CD4-positive, CD25-positive, alpha-beta regulatory T cell (primary cell): ENCODE data around the gene TEX22. TPM values are rescaled to one million over a fixed set of nuclear protein-coding genes. Genes with fewer than 3 reads are reported as not detected.

Experiments
- ATAC-seq, 2 donors: fragments of 150-1000 bp; cut with Tn5 transposase; one replicate each; pipeline ENCODE4 v1.10.0; 2021; ENCODE audit warnings: low read depth in 2 of 2, moderate number of reproducible peaks in 2 of 2, moderate library complexity in 1 of 2
- DNase-seq, 3 donors: peaks; one replicate each; pipeline versions ENCODE4 v3.0.0 to v3.0.0-alpha.2; 2012 to 2022; ENCODE audit warnings: mixed read lengths in 1 of 3
- H3K27ac ChIP-seq: one replicate; pipeline ENCODE4 v1.7.0; 2013; ENCODE audit warnings: mild to moderate bottlenecking, low read length; ENCODE audit not compliant: insufficient read depth, poor library complexity, severe bottlenecking
- H3K27me3 ChIP-seq: one replicate; pipeline ENCODE4 v1.7.0; 2013; ENCODE audit warnings: low read length; ENCODE audit not compliant: control insufficient read depth, insufficient read depth
- H3K36me3 ChIP-seq: one replicate; pipeline ENCODE4 v1.7.0; 2013; ENCODE audit warnings: mild to moderate bottlenecking, low read length, moderate library complexity; ENCODE audit not compliant: control insufficient read depth, insufficient read depth
- H3K4me1 ChIP-seq: 2 replicates; pipeline ENCODE4 v1.7.0; 2013; ENCODE audit warnings: mild to moderate bottlenecking, low read length; ENCODE audit not compliant: insufficient read depth, control insufficient read depth, poor library complexity, severe bottlenecking
- H3K4me3 ChIP-seq: one replicate; pipeline ENCODE4 v1.7.0; 2013; ENCODE audit warnings: low read depth, mild to moderate bottlenecking, low read length, moderate library complexity
- H3K9me3 ChIP-seq, 2 experiments: 1 replicate in 1 of 2; 2 replicates in 1 of 2; pipeline ENCODE4 v1.7.0; 2013; ENCODE audit warnings: low read length in 2 of 2, mild to moderate bottlenecking in 1 of 2, moderate library complexity in 1 of 2; ENCODE audit not compliant: control insufficient read depth in 2 of 2
- H3K27ac Mint-ChIP-seq, 3 donors: one replicate each; pipeline ENCODE4 v1.8.0; 2020 to 2022; ENCODE audit warnings: mild to moderate bottlenecking in 3 of 3, mixed read lengths in 3 of 3, moderate library complexity in 2 of 3
- H3K27me3 Mint-ChIP-seq: one replicate; pipeline ENCODE4 v1.8.0; 2022; ENCODE audit warnings: mild to moderate bottlenecking, mixed read lengths
- H3K36me3 Mint-ChIP-seq: one replicate; pipeline ENCODE4 v1.8.0; 2020; ENCODE audit warnings: mixed read lengths
- H3K4me1 Mint-ChIP-seq, 4 donors: one replicate each; pipeline ENCODE4 v1.8.0; 2020 to 2022; ENCODE audit warnings: mixed read lengths in 4 of 4, mild to moderate bottlenecking in 1 of 4
- H3K4me3 Mint-ChIP-seq, 4 donors: one replicate each; pipeline ENCODE4 v1.8.0; 2020 to 2022; ENCODE audit warnings: mild to moderate bottlenecking in 4 of 4, mixed read lengths in 4 of 4, moderate library complexity in 3 of 4
- H3K9me3 Mint-ChIP-seq, 7 donors: one replicate each; pipeline ENCODE4 v1.8.0; 2020 to 2022; ENCODE audit warnings: mixed read lengths in 7 of 7, mild to moderate bottlenecking in 3 of 7, moderate library complexity in 2 of 7
- polyA plus RNA-seq, 4 donors: library from polyadenylated mRNA; unstranded; fragments of 300-500 nt; fragmentation: Illumina TruSeq; gene quantifications; one replicate each; pipeline ENCODE4 v1.2.3, GENCODE V29; 2021
- total RNA-seq: library from RNA; stranded (reverse); gene quantifications from one replicate; pipeline ENCODE4 v1.2.3, GENCODE V29; 2022

TEX22 gene
- total and polyA plus RNA-seq, 5 donors from 2014 or later = 0.11 to 3.1 (median 0.25) TPM

GRCh38 chr14:105425823-105426247 lies 27.5 kb downstream of the TEX22 start:
- Mint-ChIP-seq H3K4me3 (no peak overlapping the region), H3K27ac (no peak overlapping the region), H3K27me3 (no peaks in the 10 kb centered on the region), H3K4me1 (peaks cover 0 to 41% (median 16%) of the 10 kb centered on the region in 4 donors), H3K36me3 (peaks cover 6% of the 10 kb centered on the region), H3K9me3 (peaks cover 0 to 3% (median 0%) of the 10 kb centered on the region in 7 donors)
- H3K27ac ChIP-seq = no peak overlapping the region
- H3K4me3 ChIP-seq = no peak overlapping the region
- H3K36me3 ChIP-seq = no peaks in the 10 kb centered on the region
- peaks cover 19% of the 10 kb centered on the region for H3K4me1 ChIP-seq
- H3K27me3 ChIP-seq = no peaks in the 10 kb centered on the region
- DNase-seq (no peak), ATAC-seq (no peak)
- H3K9me3 ChIP-seq = no peaks in the 10 kb centered on the region

- Histone ChIP-seq H3K4me1 (peaks cover 12% of the 10 kb centered on the region), H3K4me3 (no peak overlapping the region), H3K27me3 (no peaks in the 10 kb centered on the region), H3K27ac (no peak overlapping the region), H3K36me3 (no peaks in the 10 kb centered on the region), H3K9me3 (no peaks in the 10 kb centered on the region)
- peaks cover 10% of the 10 kb centered on the region for H3K36me3 Mint-ChIP-seq
- H3K4me3 Mint-ChIP-seq = peak overlapping the region in 2 of 4 donors; percentile 7 to 53
- peaks cover 0 to 33% (median 16%) of the 10 kb centered on the region in 4 donors for H3K4me1 Mint-ChIP-seq
- no peak overlapping the region for H3K27ac Mint-ChIP-seq
- H3K9me3 Mint-ChIP-seq = peaks cover 0 to 3% (median 0%) of the 10 kb centered on the region in 7 donors
- H3K27me3 Mint-ChIP-seq = no peaks in the 10 kb centered on the region
- DNase-seq (no peak), ATAC-seq (no peak)
Measured at GRCh38 chr14:105426416-105427130, 28.2 kb downstream of the TEX22 start.

GRCh38 chr14:105427412-105427811 lies 29.1 kb downstream of the TEX22 start:
- ATAC-seq (no peak), DNase-seq (no peak)
- H3K36me3 Mint-ChIP-seq = peaks cover 10% of the 10 kb centered on the region
- Histone ChIP-seq H3K4me1 (peaks cover 3% of the 10 kb centered on the region), H3K4me3 (no peak overlapping the region), H3K27ac (no peak overlapping the region), H3K9me3 (no peaks in the 10 kb centered on the region), H3K36me3 (no peaks in the 10 kb centered on the region), H3K27me3 (no peaks in the 10 kb centered on the region)
- no peak overlapping the region for H3K27ac Mint-ChIP-seq
- H3K4me1 Mint-ChIP-seq = peaks cover 0 to 25% (median 14%) of the 10 kb centered on the region in 4 donors
- peak overlapping the region in 1 of 4 donors; percentile 53 for H3K4me3 Mint-ChIP-seq
- H3K9me3 Mint-ChIP-seq = peaks cover 0 to 3% (median 0%) of the 10 kb centered on the region in 7 donors
- no peaks in the 10 kb centered on the region for H3K27me3 Mint-ChIP-seq

GRCh38 chr14:105427936-105428485 lies 29.7 kb downstream of the TEX22 start:
- no peak overlapping the region for H3K4me3 ChIP-seq
- peaks cover 10% of the 10 kb centered on the region for H3K36me3 Mint-ChIP-seq
- H3K9me3 Mint-ChIP-seq = peaks cover 0 to 3% (median 0%) of the 10 kb centered on the region in 7 donors
- no peak for DNase-seq
- no peaks in the 10 kb centered on the region for H3K9me3 ChIP-seq
- H3K4me3 Mint-ChIP-seq = peak overlapping the region in 1 of 4 donors; percentile 21
- ATAC-seq = no peak
- H3K27ac ChIP-seq = no peak overlapping the region
- no peaks in the 10 kb centered on the region for H3K36me3 ChIP-seq
- no peaks in the 10 kb centered on the region for H3K27me3 ChIP-seq
- H3K4me1 Mint-ChIP-seq = peaks cover 0 to 22% (median 13%) of the 10 kb centered on the region in 4 donors
- no peaks in the 10 kb centered on the region for H3K4me1 ChIP-seq
- H3K27ac Mint-ChIP-seq = peak overlapping the region in 1 of 3 donors; percentile 69
- H3K27me3 Mint-ChIP-seq = no peaks in the 10 kb centered on the region

DNA sequence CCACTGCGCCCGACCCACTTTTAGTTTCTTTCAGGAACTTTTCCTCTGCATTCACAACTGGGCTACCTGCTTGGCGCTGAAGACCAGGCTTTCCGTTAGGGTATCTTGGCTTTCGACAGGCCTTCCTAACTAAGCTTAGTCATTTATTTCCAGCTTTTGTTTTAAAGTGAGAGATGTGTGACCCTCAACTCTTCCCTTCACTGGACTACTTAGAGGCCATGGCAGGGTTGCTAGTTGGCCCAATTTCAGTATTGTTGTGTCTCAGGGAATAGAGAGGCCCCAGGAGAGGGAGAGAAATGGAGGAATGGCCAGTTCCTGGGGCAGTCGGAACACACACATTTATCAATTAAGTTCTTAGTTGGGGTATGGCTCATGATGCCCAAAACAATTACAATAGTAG lies 31.7 kb downstream of the TEX22 start:
- no peaks in the 10 kb centered on the region for H3K4me1 ChIP-seq
- no peaks in the 10 kb centered on the region for H3K27me3 ChIP-seq
- peaks cover 7% of the 10 kb centered on the region for H3K36me3 Mint-ChIP-seq
- H3K27ac Mint-ChIP-seq = no peak overlapping the region
- no peaks in the 10 kb centered on the region for H3K36me3 ChIP-seq
- ATAC-seq = no peak
- H3K27ac ChIP-seq = no peak overlapping the region
- H3K4me3 ChIP-seq = no peak overlapping the region
- no peaks in the 10 kb centered on the region for H3K27me3 Mint-ChIP-seq
- peaks cover 0 to 26% (median 18%) of the 10 kb centered on the region in 4 donors for H3K4me1 Mint-ChIP-seq
- H3K4me3 Mint-ChIP-seq = no peak overlapping the region
- no peak for DNase-seq
- no peaks in the 10 kb centered on the region for H3K9me3 ChIP-seq
- peaks cover 0 to 3% (median 0%) of the 10 kb centered on the region in 7 donors for H3K9me3 Mint-ChIP-seq

- Mint-ChIP-seq H3K9me3 (peaks cover 0 to 3% (median 0%) of the 10 kb centered on the region in 7 donors), H3K4me1 (peaks cover 0 to 29% (median 18%) of the 10 kb centered on the region in 4 donors), H3K36me3 (peaks cover 7% of the 10 kb centered on the region), H3K27ac (no peak overlapping the region), H3K27me3 (no peaks in the 10 kb centered on the region), H3K4me3 (no peak overlapping the region)
- Histone ChIP-seq H3K9me3 (no peaks in the 10 kb centered on the region), H3K4me3 (no peak overlapping the region), H3K27ac (no peak overlapping the region), H3K27me3 (no peaks in the 10 kb centered on the region), H3K4me1 (no peaks in the 10 kb centered on the region), H3K36me3 (no peaks in the 10 kb centered on the region)
- DNase-seq = no peak
- no peak for ATAC-seq
Measured at GRCh38 chr14:105430565-105430964, 32.2 kb downstream of the TEX22 start.

DNA sequence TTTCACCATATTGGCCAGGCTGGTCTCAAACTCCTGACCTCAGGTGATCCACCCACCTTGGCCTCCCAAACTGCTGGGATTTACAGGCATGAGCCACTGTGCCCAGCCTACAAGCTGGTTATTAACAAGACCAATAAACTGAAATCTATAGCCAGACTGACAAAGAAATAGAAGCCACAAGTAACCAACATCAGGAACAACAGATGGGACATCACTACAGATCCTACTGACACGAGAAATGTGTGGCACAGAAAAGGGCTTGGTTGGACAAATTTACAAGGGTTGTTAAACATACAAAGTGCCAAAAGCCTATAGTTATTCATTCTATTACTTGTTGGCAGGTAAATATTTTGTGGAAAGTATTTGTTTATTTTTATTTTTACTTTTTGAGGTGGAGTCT lies 32.9 kb downstream of the TEX22 start:
- no peak overlapping the region for H3K27ac Mint-ChIP-seq
- H3K4me3 Mint-ChIP-seq = no peak overlapping the region
- H3K9me3 ChIP-seq = no peaks in the 10 kb centered on the region
- peaks cover 0 to 3% (median 0%) of the 10 kb centered on the region in 7 donors for H3K9me3 Mint-ChIP-seq
- no peak for DNase-seq
- no peak for ATAC-seq
- no peaks in the 10 kb centered on the region for H3K27me3 Mint-ChIP-seq
- peaks cover 7% of the 10 kb centered on the region for H3K36me3 Mint-ChIP-seq
- H3K4me1 Mint-ChIP-seq = peaks cover 3 to 34% (median 19%) of the 10 kb centered on the region in 4 donors
- no peaks in the 10 kb centered on the region for H3K36me3 ChIP-seq
- H3K27me3 ChIP-seq = no peaks in the 10 kb centered on the region
- H3K4me1 ChIP-seq = no peaks in the 10 kb centered on the region
- H3K27ac ChIP-seq = no peak overlapping the region
- no peak overlapping the region for H3K4me3 ChIP-seq
